SK-N-SH (cell line): ENCODE measurements around the gene DOCK10.
A peak's percentile ranks its signal among the peaks of the same experiment; 100 is the strongest.

Source experiments
- FOSL2 ChIP-seq: IDR thresholded peaks from 2 replicates; pipeline ENCODE4 v1.4.0; 2012; ENCODE audit warnings: low read depth, mild to moderate bottlenecking, moderate library complexity, borderline replicate concordance
- JUND ChIP-seq: IDR thresholded peaks from 2 replicates; pipeline ENCODE4 v1.4.0; 2012
- TF ChIP-seq, protein P1 (sequence below): fragments of 200-600 bp; sonication (generic); IDR thresholded peaks from 2 replicates; pipeline ENCODE4 v1.6.1; 2017; ENCODE audit warnings: antibody characterized with exemption, mild to moderate bottlenecking, moderate library complexity

GRCh38 chr2:224883700-224884099, 158.6 kb downstream of the DOCK10 start:
- no peak for TF ChIP-seq JUND
- peak; percentile 30; the same call in 1 of the 2 replicates for TF ChIP-seq FOSL2
- TF ChIP-seq, protein P1, sequence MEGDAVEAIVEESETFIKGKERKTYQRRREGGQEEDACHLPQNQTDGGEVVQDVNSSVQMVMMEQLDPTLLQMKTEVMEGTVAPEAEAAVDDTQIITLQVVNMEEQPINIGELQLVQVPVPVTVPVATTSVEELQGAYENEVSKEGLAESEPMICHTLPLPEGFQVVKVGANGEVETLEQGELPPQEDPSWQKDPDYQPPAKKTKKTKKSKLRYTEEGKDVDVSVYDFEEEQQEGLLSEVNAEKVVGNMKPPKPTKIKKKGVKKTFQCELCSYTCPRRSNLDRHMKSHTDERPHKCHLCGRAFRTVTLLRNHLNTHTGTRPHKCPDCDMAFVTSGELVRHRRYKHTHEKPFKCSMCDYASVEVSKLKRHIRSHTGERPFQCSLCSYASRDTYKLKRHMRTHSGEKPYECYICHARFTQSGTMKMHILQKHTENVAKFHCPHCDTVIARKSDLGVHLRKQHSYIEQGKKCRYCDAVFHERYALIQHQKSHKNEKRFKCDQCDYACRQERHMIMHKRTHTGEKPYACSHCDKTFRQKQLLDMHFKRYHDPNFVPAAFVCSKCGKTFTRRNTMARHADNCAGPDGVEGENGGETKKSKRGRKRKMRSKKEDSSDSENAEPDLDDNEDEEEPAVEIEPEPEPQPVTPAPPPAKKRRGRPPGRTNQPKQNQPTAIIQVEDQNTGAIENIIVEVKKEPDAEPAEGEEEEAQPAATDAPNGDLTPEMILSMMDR = no peak
